Lung (tissue), 12 donors: ENCODE results near the gene SERTAD1. TPM values are rescaled to one million over a fixed set of nuclear protein-coding genes. Genes with fewer than 3 reads are reported as not detected.
"Not testable (repeated sequence)": the region's sequence is repeated elsewhere in the genome, so short reads cannot be mapped to it uniquely, and the experiment has no call there.

Source experiments
- ATAC-seq: fragments of 200-7000 bp; cut with Tn5 transposase; one replicate; pipeline ENCODE4 v1.9.1; 2020; ENCODE audit warnings: moderate number of reproducible peaks; ENCODE audit not compliant: insufficient read depth, low FRiP score
- DNase-seq, 3 donors: peaks; one replicate each; pipeline ENCODE4 v3.0.0-alpha.2; 2013 to 2017
- H3K27ac ChIP-seq, 2 donors: one replicate each; pipeline ENCODE4 v1.5.1; 2013; ENCODE audit warnings: mild to moderate bottlenecking in 2 of 2, moderate library complexity in 2 of 2, control low read depth in 1 of 2, inconsistent platforms in 1 of 2, low read depth in 1 of 2, low read length in 1 of 2
- H3K27me3 ChIP-seq, 3 donors: one replicate each; pipeline ENCODE4 v1.5.1; 2013; ENCODE audit warnings: low read length in 2 of 3; ENCODE audit not compliant: control insufficient read depth in 3 of 3, insufficient read depth in 3 of 3
- H3K36me3 ChIP-seq, 4 donors: one replicate each; pipeline ENCODE4 v1.5.1; 2013; ENCODE audit warnings: low read length in 4 of 4, mild to moderate bottlenecking in 1 of 4, moderate library complexity in 1 of 4; ENCODE audit not compliant: control insufficient read depth in 4 of 4, insufficient read depth in 4 of 4
- H3K4me1 ChIP-seq, 5 donors: one replicate each; pipeline ENCODE4 v1.5.1; 2013; ENCODE audit warnings: low read length in 5 of 5, mild to moderate bottlenecking in 2 of 5, moderate library complexity in 1 of 5; ENCODE audit not compliant: control insufficient read depth in 5 of 5, insufficient read depth in 5 of 5
- H3K4me3 ChIP-seq: one replicate; pipeline ENCODE4 v1.5.1; 2013; ENCODE audit warnings: mild to moderate bottlenecking, control low read depth, moderate library complexity
- H3K9ac ChIP-seq, 2 donors: one replicate each; pipeline ENCODE4 v1.5.1; 2013; ENCODE audit warnings: low read length in 2 of 2, control low read depth in 1 of 2; ENCODE audit not compliant: insufficient read depth in 1 of 2
- H3K9me3 ChIP-seq, 4 donors: one replicate each; pipeline ENCODE4 v1.5.1; 2013; ENCODE audit warnings: low read length in 3 of 4, mild to moderate bottlenecking in 1 of 4, moderate library complexity in 1 of 4; ENCODE audit not compliant: control insufficient read depth in 4 of 4, insufficient read depth in 3 of 4
- WGBS, 2 donors: extraction: QIAGEN DNeasy Blood & Tissue Kit; methylation state at CpG; one replicate each; pipeline ENCODE4 v1.1.7; 2013; 5-methylcytosine and 5-hydroxymethylcytosine counted together
- polyA plus RNA-seq, 2 donors: library from polyadenylated mRNA; stranded (reverse); fragments of 200-250 nt; gene quantifications; one replicate each; pipeline ENCODE4 v1.2.1, GENCODE V29; 2013
- total RNA-seq, 2 donors: library from RNA; depleted of rRNA in 1 of 2; stranded (reverse); fragments of >200 nt in 1 of 2; gene quantifications; one replicate each; pipeline ENCODE4 v1.2.1, GENCODE V29; 2014 to 2021
- TF ChIP-seq, protein P1 (sequence below): IDR thresholded peaks from 2 replicates; pipeline ENCODE4 v1.5.1; 2012; ENCODE audit warnings: mild to moderate bottlenecking; ENCODE audit errors: control extremely low read depth, extremely low read depth
- donor health status: control.
- donor health status: control.
- donor health status: Bipolar disorder and iron deficiency.
- donor health status: healthy.
- donor health status: DM: yes; HTN: yes; CAD: no.

The SERTAD1 gene
- total and polyA plus RNA-seq, 4 donors, result 10.8 to 37.9 (median 24.2) TPM

DNA sequence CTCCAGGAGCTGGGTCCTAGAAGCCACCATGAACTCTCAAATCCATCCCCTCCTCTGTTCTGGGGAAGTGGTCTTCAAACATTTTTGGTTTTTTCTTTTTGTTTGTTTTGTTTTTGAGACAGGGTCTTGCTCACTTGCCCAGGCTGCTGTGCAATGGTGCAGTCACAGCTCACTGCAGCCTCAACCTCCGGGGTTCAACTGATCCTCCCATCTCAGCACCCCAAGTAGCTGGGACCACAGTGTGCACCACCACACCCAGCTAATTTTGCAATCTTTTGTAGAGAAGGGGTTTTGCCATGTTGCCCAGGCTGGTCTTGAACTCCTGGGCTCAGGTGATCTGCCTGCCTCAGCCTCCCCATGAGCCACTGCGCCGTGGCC lies 32.8 kb upstream of the SERTAD1 start:
- Histone ChIP-seq H3K27me3 (no peaks in the 10 kb centered on the region), H3K9me3 (no peaks in the 10 kb centered on the region), H3K9ac (no peak overlapping the region), H3K27ac (no peak overlapping the region), H3K36me3 (peaks cover 0 to 11% (median 0%) of the 10 kb centered on the region in 4 donors), H3K4me1 (peaks cover 0 to 3% (median 0%) of the 10 kb centered on the region in 5 donors), H3K4me3 (no peak overlapping the region)
- no peak for DNase-seq
- no peak for ATAC-seq
- TF ChIP-seq, protein P1, sequence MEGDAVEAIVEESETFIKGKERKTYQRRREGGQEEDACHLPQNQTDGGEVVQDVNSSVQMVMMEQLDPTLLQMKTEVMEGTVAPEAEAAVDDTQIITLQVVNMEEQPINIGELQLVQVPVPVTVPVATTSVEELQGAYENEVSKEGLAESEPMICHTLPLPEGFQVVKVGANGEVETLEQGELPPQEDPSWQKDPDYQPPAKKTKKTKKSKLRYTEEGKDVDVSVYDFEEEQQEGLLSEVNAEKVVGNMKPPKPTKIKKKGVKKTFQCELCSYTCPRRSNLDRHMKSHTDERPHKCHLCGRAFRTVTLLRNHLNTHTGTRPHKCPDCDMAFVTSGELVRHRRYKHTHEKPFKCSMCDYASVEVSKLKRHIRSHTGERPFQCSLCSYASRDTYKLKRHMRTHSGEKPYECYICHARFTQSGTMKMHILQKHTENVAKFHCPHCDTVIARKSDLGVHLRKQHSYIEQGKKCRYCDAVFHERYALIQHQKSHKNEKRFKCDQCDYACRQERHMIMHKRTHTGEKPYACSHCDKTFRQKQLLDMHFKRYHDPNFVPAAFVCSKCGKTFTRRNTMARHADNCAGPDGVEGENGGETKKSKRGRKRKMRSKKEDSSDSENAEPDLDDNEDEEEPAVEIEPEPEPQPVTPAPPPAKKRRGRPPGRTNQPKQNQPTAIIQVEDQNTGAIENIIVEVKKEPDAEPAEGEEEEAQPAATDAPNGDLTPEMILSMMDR, result no peak
- whole genome bisulfite sequencing, 2 donors, result 93 to 96% methylated on average over 3 of the region's 3 CpGs

DNA sequence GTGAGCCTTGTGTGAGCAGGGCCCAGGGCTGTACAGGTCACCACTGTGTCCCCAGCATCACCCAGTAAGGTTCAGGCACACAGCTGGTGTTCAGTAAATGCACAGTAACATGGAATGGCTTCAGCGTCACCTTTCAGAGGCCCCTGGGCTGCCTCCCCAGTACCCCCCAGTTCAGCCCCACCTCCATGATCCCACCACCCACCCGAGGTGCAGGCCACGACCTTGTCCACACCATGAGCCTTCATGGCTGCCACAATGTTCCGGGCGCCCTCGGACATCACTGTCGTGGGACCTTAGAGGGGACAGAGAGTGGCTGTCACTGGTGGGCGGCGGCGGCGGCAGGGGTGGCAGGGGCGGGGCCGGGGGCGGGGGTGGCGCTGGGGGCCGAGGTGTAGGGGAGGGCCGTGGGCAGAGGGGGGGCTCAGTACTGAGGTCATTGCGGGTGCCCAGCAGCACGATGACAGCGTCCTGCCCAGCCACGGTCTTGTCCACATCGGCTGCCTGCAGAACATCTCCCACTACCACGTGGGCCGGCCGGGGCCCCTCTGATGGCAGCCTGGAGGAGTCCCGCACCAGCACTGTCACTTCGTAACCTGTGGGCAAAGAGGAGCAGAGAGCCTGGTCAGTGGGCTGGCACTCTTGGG lies 32.3 kb upstream of the SERTAD1 start:
- DNase-seq (no peak), ATAC-seq (no peak)
- Histone ChIP-seq H3K4me3 (no peak overlapping the region), H3K9me3 (no peaks in the 10 kb centered on the region), H3K27ac (no peak overlapping the region), H3K36me3 (peaks cover 0 to 11% (median 0%) of the 10 kb centered on the region in 4 donors), H3K4me1 (peaks cover 0 to 3% (median 0%) of the 10 kb centered on the region in 5 donors), H3K27me3 (no peaks in the 10 kb centered on the region), H3K9ac (no peak overlapping the region)
- WGBS, 2 donors, result 92 to 94% methylated on average over 27 of the region's 27 CpGs
- TF ChIP-seq, protein P1, result no peak

DNA sequence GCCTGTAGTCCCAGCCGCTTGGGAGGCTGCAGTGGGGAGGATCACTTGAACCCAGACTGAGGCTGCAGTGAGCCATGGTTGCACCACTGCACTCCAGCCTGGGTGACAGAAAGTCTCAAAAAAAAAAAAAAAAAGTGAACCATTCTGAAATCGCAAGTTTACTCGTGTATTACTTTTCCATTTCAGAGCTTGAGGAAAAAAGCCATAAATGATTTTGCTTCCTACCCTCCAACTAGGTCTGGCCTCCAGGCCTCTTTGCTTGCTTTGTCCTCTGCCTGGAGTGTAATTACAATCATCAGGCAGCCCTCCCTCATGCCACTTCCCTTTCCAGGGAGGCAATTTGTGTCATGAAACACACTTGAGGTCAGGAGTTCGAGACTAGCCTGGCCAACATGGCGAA lies 31.3 kb upstream of the SERTAD1 start:
- DNase-seq (no peak), ATAC-seq (no peak)
- Histone ChIP-seq H3K27me3 (no peaks in the 10 kb centered on the region), H3K4me1 (peaks cover 0 to 3% (median 0%) of the 10 kb centered on the region in 5 donors), H3K27ac (no peak overlapping the region), H3K9me3 (no peaks in the 10 kb centered on the region), H3K36me3 (peaks cover 0 to 11% (median 0%) of the 10 kb centered on the region in 4 donors), H3K4me3 (no peak overlapping the region), H3K9ac (no peak overlapping the region)
- TF ChIP-seq, protein P1, result no peak
- 89 to 90% methylated on average over 5 of the region's 5 CpGs for WGBS, 2 donors

DNA sequence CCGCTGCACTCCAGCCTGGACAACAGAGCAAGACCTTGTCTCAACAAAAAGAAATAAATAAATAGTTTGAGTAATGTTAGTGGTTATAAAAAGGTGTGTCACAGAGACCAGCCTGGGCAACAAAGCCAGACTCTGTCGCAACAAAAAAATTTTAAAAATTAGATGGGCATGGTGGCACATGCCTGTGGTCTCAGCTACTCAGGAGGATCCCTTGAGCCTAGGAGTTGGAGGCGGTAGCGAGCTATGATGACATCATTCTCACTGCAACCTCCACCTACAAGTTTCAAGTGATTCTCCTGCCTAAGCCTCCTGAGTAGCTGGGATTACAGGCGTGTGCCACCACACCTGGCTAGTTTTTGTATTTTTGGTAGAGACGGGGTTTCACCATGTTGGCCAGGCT lies 28.2 kb upstream of the SERTAD1 start:
- not testable (repeated sequence) for H3K27me3 ChIP-seq, DNase-seq, H3K9me3 ChIP-seq, H3K9ac ChIP-seq, H3K4me3 ChIP-seq, H3K4me1 ChIP-seq, ATAC-seq, H3K27ac ChIP-seq
- WGBS, 2 donors, result 95 to 96% methylated on average over 6 of the region's 6 CpGs
- H3K36me3 ChIP-seq, result peaks cover 0 to 13% (median 8%) of the 10 kb centered on the region in 4 donors
